Measurements from ENCODE around the gene VSNL1. TPM values are rescaled to one million over a fixed set of nuclear protein-coding genes. Genes with fewer than 3 reads are reported as not detected.

Gene VSNL1
- total RNA-seq, 1 experiment from 2014 or later, result 7.8 TPM

GRCh38 chr2:17614174-17614930 lies 73.9 kb downstream of the VSNL1 start:
- ChIA-PET POLR2A (ENCODE audit: low non-redundant PET) (no interaction called here), CTCF (no interaction called here)
- Histone ChIP-seq H3K27me3 (replicated peaks; ENCODE audit: insufficient read depth, low read depth, low read length, poor library complexity) (no peaks in the 10 kb centered on the region), H3K36me3 (ENCODE audit: insufficient read depth, low read length, poor library complexity, severe bottlenecking) (no peaks in the 10 kb centered on the region), H3K27ac (ENCODE audit: low read depth, low read length, poor library complexity, severe bottlenecking) (no peak overlapping the region), H3K4me1 (ENCODE audit: insufficient read depth, low read length, poor library complexity, severe bottlenecking) (peaks cover 29% of the 10 kb centered on the region), H3K4me3 (ENCODE audit: low read depth, low read length, poor library complexity, severe bottlenecking) (no peak overlapping the region), H3K9me3 (ENCODE audit: low read depth, low read length, poor library complexity, severe bottlenecking) (no peaks in the 10 kb centered on the region)
- intact Hi-C loops (cut with micrococcal nuclease; ENCODE audit: unreplicated experiment), result no loop called here
- no peak for TF ChIP-seq CTCF (conservative IDR thresholded peaks at IDR 0.05; ENCODE audit: low read depth, low read length)
- no peak for TF ChIP-seq EZH2 (IDR thresholded peaks at IDR 0.05; ENCODE audit: borderline replicate concordance, low read depth, low read length, poor library complexity, severe bottlenecking)
- no TSS peak for BruUV-seq (replicated peaks)
- DNase-seq (ENCODE audit: low spot score), result peak; percentile 53

GRCh38 chr2:17615147-17615546 lies 74.7 kb downstream of the VSNL1 start:
- H3K4me3 ChIP-seq (ENCODE audit: low read depth, low read length, poor library complexity, severe bottlenecking), result no peak overlapping the region
- TF ChIP-seq CTCF (conservative IDR thresholded peaks at IDR 0.05; ENCODE audit: low read depth, low read length) (no peak), EZH2 (IDR thresholded peaks at IDR 0.05; ENCODE audit: borderline replicate concordance, low read depth, low read length, poor library complexity, severe bottlenecking) (no peak)
- ChIA-PET POLR2A (ENCODE audit: low non-redundant PET) (no interaction called here), CTCF (interaction anchor here (1.9 kb wide), 1 partner anchor 56 kb away, joined by 6 read pairs; no protein-coding TSS in a partner anchor)
- peak overlapping the region; percentile 17 for H3K27ac ChIP-seq (ENCODE audit: low read depth, low read length, poor library complexity, severe bottlenecking)
- BruUV-seq (replicated peaks), result no TSS peak
- no peaks in the 10 kb centered on the region for H3K9me3 ChIP-seq (ENCODE audit: low read depth, low read length, poor library complexity, severe bottlenecking)
- H3K4me1 ChIP-seq (ENCODE audit: insufficient read depth, low read length, poor library complexity, severe bottlenecking), result peaks cover 36% of the 10 kb centered on the region
- intact Hi-C loops (cut with micrococcal nuclease; ENCODE audit: unreplicated experiment), result no loop called here
- no peaks in the 10 kb centered on the region for H3K36me3 ChIP-seq (ENCODE audit: insufficient read depth, low read length, poor library complexity, severe bottlenecking)
- no peaks in the 10 kb centered on the region for H3K27me3 ChIP-seq (replicated peaks; ENCODE audit: insufficient read depth, low read depth, low read length, poor library complexity)
- DNase-seq (ENCODE audit: low spot score), result no peak

- Histone ChIP-seq H3K4me1 (ENCODE audit: insufficient read depth, low read length, poor library complexity, severe bottlenecking) (peaks cover 43% of the 10 kb centered on the region), H3K36me3 (ENCODE audit: insufficient read depth, low read length, poor library complexity, severe bottlenecking) (no peaks in the 10 kb centered on the region), H3K27ac (ENCODE audit: low read depth, low read length, poor library complexity, severe bottlenecking) (peak overlapping the region; percentile 17), H3K27me3 (replicated peaks; ENCODE audit: insufficient read depth, low read depth, low read length, poor library complexity) (no peaks in the 10 kb centered on the region), H3K9me3 (ENCODE audit: low read depth, low read length, poor library complexity, severe bottlenecking) (no peaks in the 10 kb centered on the region), H3K4me3 (ENCODE audit: low read depth, low read length, poor library complexity, severe bottlenecking) (no peak overlapping the region)
- DNase-seq (ENCODE audit: low spot score), result peak; percentile 93
- no TSS peak for BruUV-seq (replicated peaks)
- TF ChIP-seq CTCF (conservative IDR thresholded peaks at IDR 0.05; ENCODE audit: low read depth, low read length), result no peak
- TF ChIP-seq EZH2 (IDR thresholded peaks at IDR 0.05; ENCODE audit: borderline replicate concordance, low read depth, low read length, poor library complexity, severe bottlenecking), result no peak
- CTCF ChIA-PET, result interaction anchor here (0.9 to 1.9 kb wide), 2 partner anchors 30 to 55 kb away, joined by 3 to 6 read pairs; no protein-coding TSS in a partner anchor
- intact Hi-C loops (cut with micrococcal nuclease; ENCODE audit: unreplicated experiment), result no loop called here
- POLR2A ChIA-PET (ENCODE audit: low non-redundant PET), result no interaction called here
These were observed 75.3 kb downstream of the VSNL1 start for GRCh38 chr2:17615728-17616351.
